CD8-positive, alpha-beta memory T cell (primary cell): ENCODE measurements around the gene PLA1A. TPM values are rescaled to one million over a fixed set of nuclear protein-coding genes. Genes with fewer than 3 reads are reported as not detected.

ENCODE experiments used
- CTCF ChIA-PET: fragments of 350-600 bp; sonication (Branson Sonifier 250); formaldehyde crosslinking; loops from one replicate; lab custom pipeline; 2021; ENCODE audit warnings: antibody characterized with exemption; lab: Charles Lee
- POLR2A ChIA-PET: fragments of 350-600 bp; sonication (Branson Sonifier 250); formaldehyde crosslinking; loops from one replicate; lab custom pipeline; 2021; ENCODE audit warnings: antibody characterized with exemption; lab: Charles Lee
- DNase-seq, 5 donors: peaks; one replicate each; pipeline versions ENCODE4 v3.0.0 to v3.0.0-alpha.2; 2020 to 2022; ENCODE audit warnings: mixed read lengths in 1 of 5
- H3K27ac ChIP-seq: one replicate; pipeline ENCODE4 v1.7.0; 2013; ENCODE audit warnings: low read depth, mild to moderate bottlenecking, low read length, moderate library complexity
- H3K27me3 ChIP-seq: 2 replicates; pipeline ENCODE4 v1.7.0; 2013; ENCODE audit warnings: low read length, mild to moderate bottlenecking; ENCODE audit not compliant: insufficient read depth, poor library complexity, severe bottlenecking
- H3K36me3 ChIP-seq: 2 replicates; pipeline ENCODE4 v1.7.0; 2013; ENCODE audit warnings: mild to moderate bottlenecking, low read length, moderate library complexity; ENCODE audit not compliant: insufficient read depth
- H3K4me1 ChIP-seq: 2 replicates; pipeline ENCODE4 v1.7.0; 2013; ENCODE audit warnings: mild to moderate bottlenecking, low read length, moderate library complexity; ENCODE audit not compliant: insufficient read depth
- H3K4me3 ChIP-seq: 2 replicates; pipeline ENCODE4 v1.7.0; 2013; ENCODE audit warnings: mild to moderate bottlenecking, low read length
- H3K9me3 ChIP-seq: 2 replicates; pipeline ENCODE4 v1.7.0; 2013; ENCODE audit warnings: mild to moderate bottlenecking, low read length
- H3K27ac Mint-ChIP-seq, 8 donors: one replicate each; pipeline ENCODE4 v1.8.0; 2020 to 2021; ENCODE audit warnings: mixed read lengths in 8 of 8, mild to moderate bottlenecking in 6 of 8, inconsistent platforms in 3 of 8, moderate library complexity in 3 of 8
- H3K27me3 Mint-ChIP-seq, 2 donors: one replicate each; pipeline ENCODE4 v1.8.0; 2020 to 2021; ENCODE audit warnings: mixed read lengths in 2 of 2, mild to moderate bottlenecking in 1 of 2, moderate library complexity in 1 of 2
- H3K36me3 Mint-ChIP-seq, 3 donors: one replicate each; pipeline ENCODE4 v1.8.0; 2020 to 2021; ENCODE audit warnings: mixed read lengths in 3 of 3, inconsistent platforms in 1 of 3, mild to moderate bottlenecking in 1 of 3
- H3K4me1 Mint-ChIP-seq, 3 donors: one replicate each; pipeline ENCODE4 v1.8.0; 2020 to 2021; ENCODE audit warnings: mixed read lengths in 3 of 3, inconsistent platforms in 1 of 3, mild to moderate bottlenecking in 1 of 3
- H3K4me3 Mint-ChIP-seq, 7 donors: one replicate each; pipeline ENCODE4 v1.8.0; 2020 to 2021; ENCODE audit warnings: mixed read lengths in 7 of 7, mild to moderate bottlenecking in 6 of 7, moderate library complexity in 4 of 7, inconsistent platforms in 2 of 7
- H3K9me3 Mint-ChIP-seq, 5 donors: one replicate each; pipeline ENCODE4 v1.8.0; 2020 to 2022; ENCODE audit warnings: mixed read lengths in 5 of 5, mild to moderate bottlenecking in 3 of 5, moderate library complexity in 2 of 5, inconsistent platforms in 1 of 5
- polyA plus RNA-seq: library from polyadenylated mRNA; unstranded; fragments of 300-500 nt; fragmentation: Illumina TruSeq; gene quantifications from one replicate; pipeline ENCODE4 v1.2.3, GENCODE V29; 2021
- total RNA-seq, 2 experiments: library from RNA; stranded (reverse); gene quantifications; one replicate each; pipeline ENCODE4 v1.2.3, GENCODE V29; 2021

PLA1A gene
- total and polyA plus RNA-seq, 3 experiments from 2014 or later: 0.16 TPM; not detected in 2

DNA sequence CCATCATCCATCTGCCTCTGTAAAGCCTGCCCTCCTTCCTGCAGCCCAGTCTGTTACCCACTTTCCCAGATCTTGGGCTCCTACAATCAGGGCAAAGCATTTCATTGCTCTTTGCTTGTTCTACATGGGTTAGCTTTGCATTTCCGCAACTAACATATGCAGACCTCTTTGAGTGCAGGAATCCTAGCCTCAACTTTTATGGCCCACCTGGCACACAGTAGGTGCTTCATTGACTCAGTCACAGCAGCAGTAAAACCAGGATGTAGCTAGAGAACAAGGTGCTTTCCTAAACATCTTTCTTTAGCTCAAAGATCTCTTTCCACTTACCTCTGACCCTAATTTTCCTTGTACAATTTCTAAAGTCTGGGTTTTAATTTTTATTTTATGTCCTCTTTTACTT is 41.8 kb upstream of the PLA1A start:
- H3K27ac ChIP-seq: no peak overlapping the region
- ChIA-PET POLR2A (no interaction called here), CTCF (no interaction called here)
- no peak overlapping the region for H3K27ac Mint-ChIP-seq
- H3K9me3 ChIP-seq: no peaks in the 10 kb centered on the region
- H3K36me3 ChIP-seq: no peaks in the 10 kb centered on the region
- H3K4me3 Mint-ChIP-seq: no peak overlapping the region
- DNase-seq: no peak
- no peaks in the 10 kb centered on the region for H3K4me1 ChIP-seq
- H3K36me3 Mint-ChIP-seq: no peaks in the 10 kb centered on the region
- H3K9me3 Mint-ChIP-seq: no peaks in the 10 kb centered on the region
- peaks cover 8 to 32% (median 17%) of the 10 kb centered on the region in 3 donors for H3K4me1 Mint-ChIP-seq
- peaks cover 0 to 1% of the 10 kb centered on the region in 2 donors for H3K27me3 Mint-ChIP-seq
- no peak overlapping the region for H3K4me3 ChIP-seq
- no peaks in the 10 kb centered on the region for H3K27me3 ChIP-seq

- no peaks in the 10 kb centered on the region for H3K4me1 ChIP-seq
- ChIA-PET POLR2A (no interaction called here), CTCF (no interaction called here)
- Mint-ChIP-seq H3K4me3 (peak overlapping the region in 3 of 7 donors; percentile 19 to 35 (median 30)), H3K27ac (peak overlapping the region in 2 of 8 donors; percentile 18 to 21), H3K9me3 (no peaks in the 10 kb centered on the region), H3K27me3 (peaks cover 0 to 1% of the 10 kb centered on the region in 2 donors), H3K36me3 (no peaks in the 10 kb centered on the region), H3K4me1 (peaks cover 9 to 36% (median 24%) of the 10 kb centered on the region in 3 donors)
- no peak overlapping the region for H3K27ac ChIP-seq
- H3K4me3 ChIP-seq: no peak overlapping the region
- no peaks in the 10 kb centered on the region for H3K36me3 ChIP-seq
- H3K27me3 ChIP-seq: no peaks in the 10 kb centered on the region
- DNase-seq: no peak
- no peaks in the 10 kb centered on the region for H3K9me3 ChIP-seq
These were observed 40.4 kb upstream of the PLA1A start for GRCh38 chr3:119557192-119557876.

DNA sequence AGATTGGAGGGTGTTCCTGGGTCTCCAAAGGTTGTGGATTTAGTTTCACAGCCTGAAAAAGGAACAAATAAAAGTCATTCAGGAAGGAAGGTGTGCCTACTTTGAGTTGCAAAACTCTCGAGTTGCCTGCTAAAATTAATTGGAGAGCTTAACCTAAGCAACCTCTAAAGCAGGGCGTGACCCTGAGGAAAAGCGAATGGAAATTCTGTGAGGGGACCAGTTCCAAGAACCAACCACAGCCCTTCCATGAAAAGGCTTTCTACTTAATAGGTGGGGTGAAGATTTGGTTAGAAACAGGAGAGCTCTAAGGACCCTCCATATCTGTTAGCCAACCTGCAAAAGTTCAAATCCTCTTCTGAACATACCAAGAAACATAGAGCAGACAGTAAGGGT is 39.8 kb upstream of the PLA1A start:
- peak overlapping the region in 3 of 8 donors; percentile 2 to 33 (median 21) for H3K27ac Mint-ChIP-seq
- H3K27me3 ChIP-seq: no peaks in the 10 kb centered on the region
- peaks cover 0 to 1% of the 10 kb centered on the region in 2 donors for H3K27me3 Mint-ChIP-seq
- no peaks in the 10 kb centered on the region for H3K9me3 Mint-ChIP-seq
- no peak overlapping the region for H3K4me3 ChIP-seq
- H3K4me1 ChIP-seq: no peaks in the 10 kb centered on the region
- no peaks in the 10 kb centered on the region for H3K9me3 ChIP-seq
- H3K4me1 Mint-ChIP-seq: peaks cover 15 to 41% (median 29%) of the 10 kb centered on the region in 3 donors
- ChIA-PET CTCF (no interaction called here), POLR2A (no interaction called here)
- DNase-seq: no peak
- no peaks in the 10 kb centered on the region for H3K36me3 Mint-ChIP-seq
- peak overlapping the region in 3 of 7 donors; percentile 19 to 35 (median 30) for H3K4me3 Mint-ChIP-seq
- H3K36me3 ChIP-seq: no peaks in the 10 kb centered on the region
- H3K27ac ChIP-seq: no peak overlapping the region

- Mint-ChIP-seq H3K4me1 (peaks cover 15 to 43% (median 30%) of the 10 kb centered on the region in 3 donors), H3K27me3 (peaks cover 0 to 1% of the 10 kb centered on the region in 2 donors), H3K9me3 (no peaks in the 10 kb centered on the region), H3K4me3 (peak overlapping the region in 3 of 7 donors; percentile 34 to 69 (median 48)), H3K27ac (peak overlapping the region in 3 of 8 donors; percentile 36 to 83 (median 63)), H3K36me3 (no peaks in the 10 kb centered on the region)
- Histone ChIP-seq H3K36me3 (no peaks in the 10 kb centered on the region), H3K27ac (no peak overlapping the region), H3K27me3 (no peaks in the 10 kb centered on the region), H3K4me1 (no peaks in the 10 kb centered on the region), H3K4me3 (no peak overlapping the region), H3K9me3 (no peaks in the 10 kb centered on the region)
- ChIA-PET POLR2A (no interaction called here), CTCF (no interaction called here)
- DNase-seq: no peak
These were observed 38.9 kb upstream of the PLA1A start for GRCh38 chr3:119558626-119559317.

DNA sequence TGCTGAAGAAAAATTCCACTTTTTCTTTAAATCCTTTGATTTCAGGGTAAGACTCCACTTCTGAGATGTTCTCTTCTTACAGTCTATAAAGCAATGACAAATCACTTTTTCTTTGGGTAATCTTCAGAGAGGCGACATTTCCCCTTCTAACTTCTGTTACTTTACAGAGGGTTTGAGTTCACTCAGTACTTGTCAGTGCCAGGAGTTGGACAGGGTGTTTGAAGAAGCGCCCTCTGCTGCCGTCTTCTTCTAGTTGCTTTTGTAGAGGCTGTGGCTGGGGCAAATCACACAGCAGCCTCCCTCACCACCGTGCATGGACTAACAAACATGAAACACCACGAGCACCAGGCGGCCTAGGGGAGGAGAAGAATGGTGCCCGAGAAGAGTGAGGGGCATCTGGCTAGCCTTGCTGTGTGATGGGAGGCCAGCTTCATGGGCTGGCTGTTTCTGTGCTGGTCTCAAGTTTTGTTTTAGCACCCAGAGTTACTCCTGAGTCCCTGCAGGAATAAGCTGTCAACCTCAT is 38.2 kb upstream of the PLA1A start, which contains the start of gene CD80:
TSS of gene CD80 (minus strand) at position 174 of the 523 bp plus-strand sequence. CDS start 1,886 bp downstream, outside the sequence.
- POLR2A ChIA-PET: no interaction called here
- Histone ChIP-seq H3K36me3 (no peaks in the 10 kb centered on the region), H3K4me3 (no peak within 1 kb of the TSS), H3K9me3 (no peaks in the 10 kb centered on the region), H3K4me1 (no peaks in the 10 kb centered on the region), H3K27ac (no peak within 1 kb of the TSS), H3K27me3 (no peaks in the 10 kb centered on the region)
- CTCF ChIA-PET: interaction anchor here (0.7 to 1.3 kb wide), 3 partner anchors 9 to 15 kb away, joined by 3 read pairs; no protein-coding TSS in a partner anchor
- Mint-ChIP-seq H3K27ac (peak within 1 kb of the TSS in 6 of 8 donors; percentile 10 to 83 (median 50)), H3K9me3 (no peaks in the 10 kb centered on the region), H3K4me1 (peaks cover 15 to 43% (median 30%) of the 10 kb centered on the region in 3 donors), H3K27me3 (no peaks in the 10 kb centered on the region), H3K4me3 (peak within 1 kb of the TSS in 6 of 7 donors; percentile 13 to 69 (median 36)), H3K36me3 (no peaks in the 10 kb centered on the region)
- peak; percentile 16 to 72 (median 41) for DNase-seq

- CTCF ChIA-PET: interaction anchor here (0.7 to 1.3 kb wide), 3 partner anchors 9 to 14 kb away, joined by 3 read pairs; no protein-coding TSS in a partner anchor
- peak overlapping the region in 2 of 7 donors; percentile 14 to 69 for H3K4me3 Mint-ChIP-seq
- H3K9me3 Mint-ChIP-seq: no peaks in the 10 kb centered on the region
- Histone ChIP-seq H3K4me3 (no peak overlapping the region), H3K9me3 (no peaks in the 10 kb centered on the region), H3K36me3 (no peaks in the 10 kb centered on the region), H3K27me3 (no peaks in the 10 kb centered on the region), H3K4me1 (no peaks in the 10 kb centered on the region), H3K27ac (no peak overlapping the region)
- POLR2A ChIA-PET: no interaction called here
- peaks cover 15 to 39% (median 30%) of the 10 kb centered on the region in 3 donors for H3K4me1 Mint-ChIP-seq
- DNase-seq: no peak
- H3K36me3 Mint-ChIP-seq: no peaks in the 10 kb centered on the region
- H3K27me3 Mint-ChIP-seq: no peaks in the 10 kb centered on the region
- H3K27ac Mint-ChIP-seq: peak overlapping the region in 5 of 8 donors; percentile 8 to 33 (median 23)
These were observed 37.5 kb upstream of the PLA1A start for GRCh38 chr3:119560160-119560559.

GRCh38 chr3:119562307-119562961 is 35.3 kb upstream of the PLA1A start:
- no peaks in the 10 kb centered on the region for H3K36me3 Mint-ChIP-seq
- Histone ChIP-seq H3K4me3 (no peak overlapping the region), H3K4me1 (no peaks in the 10 kb centered on the region), H3K27ac (no peak overlapping the region), H3K27me3 (no peaks in the 10 kb centered on the region), H3K9me3 (no peaks in the 10 kb centered on the region), H3K36me3 (no peaks in the 10 kb centered on the region)
- peak overlapping the region; percentile 78 to 97 (median 89) for H3K27ac Mint-ChIP-seq
- no peaks in the 10 kb centered on the region for H3K9me3 Mint-ChIP-seq
- ChIA-PET POLR2A (no interaction called here), CTCF (interaction anchor here (0.9 to 1.5 kb wide), 2 partner anchors 18 to 678 kb away, joined by 3 read pairs; no protein-coding TSS in a partner anchor)
- DNase-seq: peak in 4 of 5 donors; percentile 33 to 75 (median 38)
- H3K27me3 Mint-ChIP-seq: peaks cover 0 to 2% of the 10 kb centered on the region in 2 donors
- H3K4me1 Mint-ChIP-seq: peaks cover 15 to 30% (median 26%) of the 10 kb centered on the region in 3 donors
- peak overlapping the region in 3 of 7 donors; percentile 24 to 49 (median 47) for H3K4me3 Mint-ChIP-seq
